ENCODE measurements around the gene NELFA.

- TF ChIP-seq CTCF (IDR thresholded peaks at IDR 0.05; ENCODE audit: low read depth, low read length, missing input control) (no peak), ZBTB33 (IDR thresholded peaks at IDR 0.05) (no peak), YY1 (IDR thresholded peaks at IDR 0.05) (no peak), GABPA (IDR thresholded peaks at IDR 0.05 in 1 of 2, conservative IDR thresholded peaks at IDR 0.05 in 1 of 2) (no peak), RAD21 (IDR thresholded peaks at IDR 0.05) (no peak), EGR1 (IDR thresholded peaks at IDR 0.05; ENCODE audit: low read depth in 2 of 2) (no peak), JUND (IDR thresholded peaks at IDR 0.05) (no peak), TAF1 (conservative IDR thresholded peaks at IDR 0.05) (no peak), FOXA1 (IDR thresholded peaks at IDR 0.05) (no peak), RXRA (IDR thresholded peaks at IDR 0.05) (no peak)
- TF ChIP-seq, protein P1, sequence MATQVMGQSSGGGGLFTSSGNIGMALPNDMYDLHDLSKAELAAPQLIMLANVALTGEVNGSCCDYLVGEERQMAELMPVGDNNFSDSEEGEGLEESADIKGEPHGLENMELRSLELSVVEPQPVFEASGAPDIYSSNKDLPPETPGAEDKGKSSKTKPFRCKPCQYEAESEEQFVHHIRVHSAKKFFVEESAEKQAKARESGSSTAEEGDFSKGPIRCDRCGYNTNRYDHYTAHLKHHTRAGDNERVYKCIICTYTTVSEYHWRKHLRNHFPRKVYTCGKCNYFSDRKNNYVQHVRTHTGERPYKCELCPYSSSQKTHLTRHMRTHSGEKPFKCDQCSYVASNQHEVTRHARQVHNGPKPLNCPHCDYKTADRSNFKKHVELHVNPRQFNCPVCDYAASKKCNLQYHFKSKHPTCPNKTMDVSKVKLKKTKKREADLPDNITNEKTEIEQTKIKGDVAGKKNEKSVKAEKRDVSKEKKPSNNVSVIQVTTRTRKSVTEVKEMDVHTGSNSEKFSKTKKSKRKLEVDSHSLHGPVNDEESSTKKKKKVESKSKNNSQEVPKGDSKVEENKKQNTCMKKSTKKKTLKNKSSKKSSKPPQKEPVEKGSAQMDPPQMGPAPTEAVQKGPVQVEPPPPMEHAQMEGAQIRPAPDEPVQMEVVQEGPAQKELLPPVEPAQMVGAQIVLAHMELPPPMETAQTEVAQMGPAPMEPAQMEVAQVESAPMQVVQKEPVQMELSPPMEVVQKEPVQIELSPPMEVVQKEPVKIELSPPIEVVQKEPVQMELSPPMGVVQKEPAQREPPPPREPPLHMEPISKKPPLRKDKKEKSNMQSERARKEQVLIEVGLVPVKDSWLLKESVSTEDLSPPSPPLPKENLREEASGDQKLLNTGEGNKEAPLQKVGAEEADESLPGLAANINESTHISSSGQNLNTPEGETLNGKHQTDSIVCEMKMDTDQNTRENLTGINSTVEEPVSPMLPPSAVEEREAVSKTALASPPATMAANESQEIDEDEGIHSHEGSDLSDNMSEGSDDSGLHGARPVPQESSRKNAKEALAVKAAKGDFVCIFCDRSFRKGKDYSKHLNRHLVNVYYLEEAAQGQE (IDR thresholded peaks at IDR 0.05): no peak
- TF ChIP-seq, protein P2, sequence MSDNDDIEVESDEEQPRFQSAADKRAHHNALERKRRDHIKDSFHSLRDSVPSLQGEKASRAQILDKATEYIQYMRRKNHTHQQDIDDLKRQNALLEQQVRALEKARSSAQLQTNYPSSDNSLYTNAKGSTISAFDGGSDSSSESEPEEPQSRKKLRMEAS (IDR thresholded peaks at IDR 0.05): no peak
These were observed 20.4 kb downstream of the NELFA start for GRCh38 chr4:1988327-1988724.
